ENCODE results near the gene CERS6. TPM values are rescaled to one million over a fixed set of nuclear protein-coding genes. Genes with fewer than 3 reads are reported as not detected.

The CERS6 gene
- total RNA-seq, 2 experiments from 2014 or later: 7.4 to 8.4 TPM

- Mint-ChIP-seq H3K27me3 (peaks cover 2% of the 10 kb centered on the region), H3K36me3 (ENCODE audit: low read depth) (no peaks in the 10 kb centered on the region), H3K4me3 (no peak overlapping the region), H3K27ac (no peak overlapping the region), H3K4me1 (peaks cover 27% of the 10 kb centered on the region), H3K9me3 (peaks cover 2% of the 10 kb centered on the region)
- no peak for DNase-seq
- CTCF ChIA-PET: no interaction called here
- POLR2A ChIA-PET: interaction anchor here (0.9 to 1.4 kb wide), 2 partner anchors 59 to 85 kb away, joined by 3 read pairs; no protein-coding TSS in a partner anchor
Observed at GRCh38 chr2:168431301-168432024, 24.6 kb upstream of the CERS6 start.

GRCh38 chr2:168432100-168432499, 24.0 kb upstream of the CERS6 start:
- no peak for DNase-seq
- Mint-ChIP-seq H3K36me3 (ENCODE audit: low read depth) (no peaks in the 10 kb centered on the region), H3K4me3 (no peak overlapping the region), H3K27ac (no peak overlapping the region), H3K4me1 (peaks cover 22% of the 10 kb centered on the region), H3K27me3 (peaks cover 2% of the 10 kb centered on the region), H3K9me3 (peaks cover 2% of the 10 kb centered on the region)
- POLR2A ChIA-PET: interaction anchor here (0.9 to 1.4 kb wide), 2 partner anchors 58 to 86 kb away, joined by 3 read pairs; no protein-coding TSS in a partner anchor
- CTCF ChIA-PET: no interaction called here

GRCh38 chr2:168432565-168433186, 23.4 kb upstream of the CERS6 start:
- DNase-seq: peak; percentile 27
- Mint-ChIP-seq H3K36me3 (ENCODE audit: low read depth) (no peaks in the 10 kb centered on the region), H3K9me3 (peaks cover 2% of the 10 kb centered on the region), H3K27ac (peak overlapping the region; percentile 18), H3K4me1 (peaks cover 22% of the 10 kb centered on the region), H3K27me3 (peaks cover 2% of the 10 kb centered on the region), H3K4me3 (no peak overlapping the region)
- ChIA-PET POLR2A (interaction anchor here (1.4 kb wide), 1 partner anchor 58 kb away, joined by 3 read pairs; no protein-coding TSS in a partner anchor), CTCF (no interaction called here)

- CTCF ChIA-PET: no interaction called here
- POLR2A ChIA-PET: no interaction called here
- Mint-ChIP-seq H3K27ac (no peak overlapping the region), H3K4me1 (peaks cover 22% of the 10 kb centered on the region), H3K9me3 (peaks cover 2% of the 10 kb centered on the region), H3K36me3 (ENCODE audit: low read depth) (no peaks in the 10 kb centered on the region), H3K27me3 (peaks cover 2% of the 10 kb centered on the region), H3K4me3 (no peak overlapping the region)
- DNase-seq: no peak
Observed at GRCh38 chr2:168433527-168433926, 22.5 kb upstream of the CERS6 start.

GRCh38 chr2:168434146-168434545, 21.9 kb upstream of the CERS6 start:
- peaks cover 2% of the 10 kb centered on the region for H3K27me3 Mint-ChIP-seq
- no peak for DNase-seq
- peaks cover 22% of the 10 kb centered on the region for H3K4me1 Mint-ChIP-seq
- no peaks in the 10 kb centered on the region for H3K36me3 Mint-ChIP-seq (ENCODE audit: low read depth)
- no peak overlapping the region for H3K4me3 Mint-ChIP-seq
- POLR2A ChIA-PET: no interaction called here
- no peak overlapping the region for H3K27ac Mint-ChIP-seq
- no peaks in the 10 kb centered on the region for H3K9me3 Mint-ChIP-seq
- CTCF ChIA-PET: no interaction called here

- Mint-ChIP-seq H3K9me3 (no peaks in the 10 kb centered on the region), H3K27me3 (peaks cover 2% of the 10 kb centered on the region), H3K27ac (no peak overlapping the region), H3K4me1 (peaks cover 18% of the 10 kb centered on the region), H3K4me3 (no peak overlapping the region), H3K36me3 (ENCODE audit: low read depth) (no peaks in the 10 kb centered on the region)
- CTCF ChIA-PET: interaction anchor here (0.7 kb wide), 1 partner anchor 21 kb away, joined by 4 read pairs; no protein-coding TSS in a partner anchor
- DNase-seq: no peak
- POLR2A ChIA-PET: no interaction called here
Observed at GRCh38 chr2:168436840-168437239, 19.2 kb upstream of the CERS6 start.

GRCh38 chr2:168438553-168438952, 17.5 kb upstream of the CERS6 start:
- Mint-ChIP-seq H3K36me3 (ENCODE audit: low read depth) (no peaks in the 10 kb centered on the region), H3K4me3 (no peak overlapping the region), H3K27me3 (peaks cover 2% of the 10 kb centered on the region), H3K27ac (no peak overlapping the region), H3K9me3 (no peaks in the 10 kb centered on the region), H3K4me1 (peaks cover 2% of the 10 kb centered on the region)
- no peak for DNase-seq
- CTCF ChIA-PET: no interaction called here
- POLR2A ChIA-PET: no interaction called here

GRCh38 chr2:168439536-168439935, 16.5 kb upstream of the CERS6 start:
- DNase-seq: no peak
- no peak overlapping the region for H3K27ac Mint-ChIP-seq
- H3K36me3 Mint-ChIP-seq (ENCODE audit: low read depth): no peaks in the 10 kb centered on the region
- ChIA-PET CTCF (no interaction called here), POLR2A (no interaction called here)
- no peak overlapping the region for H3K4me3 Mint-ChIP-seq
- H3K27me3 Mint-ChIP-seq: peaks cover 2% of the 10 kb centered on the region
- peaks cover 1% of the 10 kb centered on the region for H3K4me1 Mint-ChIP-seq
- H3K9me3 Mint-ChIP-seq: peaks cover 3% of the 10 kb centered on the region

GRCh38 chr2:168441214-168441872, 14.7 kb upstream of the CERS6 start:
- H3K9me3 Mint-ChIP-seq: peaks cover 16% of the 10 kb centered on the region
- H3K27me3 Mint-ChIP-seq: no peaks in the 10 kb centered on the region
- H3K4me1 Mint-ChIP-seq: no peaks in the 10 kb centered on the region
- H3K27ac Mint-ChIP-seq: no peak overlapping the region
- DNase-seq: no peak
- POLR2A ChIA-PET: no interaction called here
- H3K36me3 Mint-ChIP-seq (ENCODE audit: low read depth): peaks cover 5% of the 10 kb centered on the region
- H3K4me3 Mint-ChIP-seq: no peak overlapping the region
- CTCF ChIA-PET: interaction anchor here (1.0 kb wide), 1 partner anchor 19 kb away, joined by 3 read pairs; no protein-coding TSS in a partner anchor

GRCh38 chr2:168443818-168444217, 12.3 kb upstream of the CERS6 start:
- H3K36me3 Mint-ChIP-seq (ENCODE audit: low read depth): peaks cover 8% of the 10 kb centered on the region
- no peak overlapping the region for H3K27ac Mint-ChIP-seq
- ChIA-PET CTCF (no interaction called here), POLR2A (no interaction called here)
- H3K4me3 Mint-ChIP-seq: no peak overlapping the region
- no peaks in the 10 kb centered on the region for H3K27me3 Mint-ChIP-seq
- no peak for DNase-seq
- no peaks in the 10 kb centered on the region for H3K4me1 Mint-ChIP-seq
- peaks cover 21% of the 10 kb centered on the region for H3K9me3 Mint-ChIP-seq

- no peaks in the 10 kb centered on the region for H3K27me3 Mint-ChIP-seq
- ChIA-PET POLR2A (interaction anchor here (0.9 kb wide), 1 partner anchor 10 kb away, joined by 3 read pairs; the partner anchor contains the start of gene CERS6), CTCF (no interaction called here)
- no peak for DNase-seq
- no peaks in the 10 kb centered on the region for H3K4me1 Mint-ChIP-seq
- no peak overlapping the region for H3K27ac Mint-ChIP-seq
- H3K36me3 Mint-ChIP-seq (ENCODE audit: low read depth): peaks cover 8% of the 10 kb centered on the region
- no peak overlapping the region for H3K4me3 Mint-ChIP-seq
- H3K9me3 Mint-ChIP-seq: peaks cover 21% of the 10 kb centered on the region
Observed at GRCh38 chr2:168445960-168446359, 10.1 kb upstream of the CERS6 start.

GRCh38 chr2:168448980-168449379, 7.1 kb upstream of the CERS6 start:
- Mint-ChIP-seq H3K27ac (no peak overlapping the region), H3K27me3 (no peaks in the 10 kb centered on the region), H3K4me1 (no peaks in the 10 kb centered on the region), H3K9me3 (peaks cover 21% of the 10 kb centered on the region), H3K4me3 (no peak overlapping the region), H3K36me3 (ENCODE audit: low read depth) (peaks cover 8% of the 10 kb centered on the region)
- ChIA-PET POLR2A (no interaction called here), CTCF (no interaction called here)
- no peak for DNase-seq

- Mint-ChIP-seq H3K27me3 (no peaks in the 10 kb centered on the region), H3K27ac (no peak overlapping the region), H3K9me3 (peaks cover 18% of the 10 kb centered on the region), H3K36me3 (ENCODE audit: low read depth) (peaks cover 8% of the 10 kb centered on the region), H3K4me1 (no peaks in the 10 kb centered on the region), H3K4me3 (no peak overlapping the region)
- POLR2A ChIA-PET: no interaction called here
- CTCF ChIA-PET: no interaction called here
- no peak for DNase-seq
Observed at GRCh38 chr2:168449419-168449818, 6.7 kb upstream of the CERS6 start.
